CD4-positive, alpha-beta T cell treated with Interleukin-15 for 1 hour (primary cell): Measurements from ENCODE around the gene PKNOX2.
"Not testable (repeated sequence)": the region's sequence is repeated elsewhere in the genome, so short reads cannot be mapped to it uniquely, and the experiment has no call there.

Experiments
- DNase-seq: peaks from one replicate; pipeline ENCODE4 v3.0.0-alpha.2; 2020

The PKNOX2 gene

DNA sequence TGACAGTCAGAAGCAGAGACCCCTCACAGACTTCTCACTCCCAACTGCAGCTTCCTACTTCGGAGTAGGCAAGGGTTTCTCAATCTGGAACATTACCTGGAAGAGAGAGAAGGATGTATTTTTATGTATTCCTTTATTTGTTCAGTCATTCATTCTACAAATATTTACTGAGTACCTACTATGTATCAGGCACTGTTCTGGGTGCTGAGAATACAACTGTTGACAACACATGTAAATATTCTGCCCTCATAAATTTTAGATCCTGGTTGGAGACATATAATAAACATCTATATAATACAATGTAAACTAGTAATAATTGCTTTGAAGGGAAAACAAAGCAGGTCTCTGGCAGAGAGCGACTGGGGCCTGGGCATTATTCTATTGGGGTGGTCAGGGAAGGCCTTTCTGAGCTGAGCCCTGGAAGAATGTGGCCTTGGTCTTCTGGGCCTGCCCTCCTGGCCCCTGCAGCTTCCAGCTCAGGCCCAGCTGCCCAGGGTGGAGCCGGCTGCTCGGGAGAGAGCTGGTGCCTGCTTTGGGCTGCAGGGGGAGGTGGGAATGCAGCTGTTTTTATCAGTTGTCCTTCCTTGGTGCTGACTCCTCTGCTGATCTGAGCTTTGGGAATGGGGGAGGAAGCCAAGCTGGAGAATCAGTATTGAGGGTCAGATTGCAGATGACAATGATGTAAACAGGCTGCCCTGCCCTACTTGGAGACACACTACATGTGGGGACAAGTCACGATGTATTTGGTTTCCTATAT is 46.8 kb downstream of the PKNOX2 start:
- DNase-seq = no peak

DNA sequence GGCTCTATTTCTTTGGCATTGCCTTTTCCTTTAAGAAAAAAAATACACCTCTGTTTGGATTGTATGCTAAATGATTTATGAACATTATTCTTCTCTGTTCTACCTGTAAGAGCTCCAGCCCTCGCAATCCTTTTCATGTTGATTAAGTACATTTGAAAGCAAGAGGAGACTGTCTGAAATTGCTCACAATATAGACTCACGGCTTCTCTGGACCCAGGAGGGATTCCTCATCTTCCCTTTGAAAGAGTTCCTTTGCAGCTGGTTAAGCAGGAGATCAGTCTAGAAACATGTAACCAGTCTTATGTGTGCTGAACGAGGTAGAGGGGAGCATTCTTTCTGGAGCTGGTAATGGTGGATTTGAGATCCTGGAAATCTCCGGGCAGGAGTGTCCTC is 47.4 kb downstream of the PKNOX2 start:
- no peak for DNase-seq

DNA sequence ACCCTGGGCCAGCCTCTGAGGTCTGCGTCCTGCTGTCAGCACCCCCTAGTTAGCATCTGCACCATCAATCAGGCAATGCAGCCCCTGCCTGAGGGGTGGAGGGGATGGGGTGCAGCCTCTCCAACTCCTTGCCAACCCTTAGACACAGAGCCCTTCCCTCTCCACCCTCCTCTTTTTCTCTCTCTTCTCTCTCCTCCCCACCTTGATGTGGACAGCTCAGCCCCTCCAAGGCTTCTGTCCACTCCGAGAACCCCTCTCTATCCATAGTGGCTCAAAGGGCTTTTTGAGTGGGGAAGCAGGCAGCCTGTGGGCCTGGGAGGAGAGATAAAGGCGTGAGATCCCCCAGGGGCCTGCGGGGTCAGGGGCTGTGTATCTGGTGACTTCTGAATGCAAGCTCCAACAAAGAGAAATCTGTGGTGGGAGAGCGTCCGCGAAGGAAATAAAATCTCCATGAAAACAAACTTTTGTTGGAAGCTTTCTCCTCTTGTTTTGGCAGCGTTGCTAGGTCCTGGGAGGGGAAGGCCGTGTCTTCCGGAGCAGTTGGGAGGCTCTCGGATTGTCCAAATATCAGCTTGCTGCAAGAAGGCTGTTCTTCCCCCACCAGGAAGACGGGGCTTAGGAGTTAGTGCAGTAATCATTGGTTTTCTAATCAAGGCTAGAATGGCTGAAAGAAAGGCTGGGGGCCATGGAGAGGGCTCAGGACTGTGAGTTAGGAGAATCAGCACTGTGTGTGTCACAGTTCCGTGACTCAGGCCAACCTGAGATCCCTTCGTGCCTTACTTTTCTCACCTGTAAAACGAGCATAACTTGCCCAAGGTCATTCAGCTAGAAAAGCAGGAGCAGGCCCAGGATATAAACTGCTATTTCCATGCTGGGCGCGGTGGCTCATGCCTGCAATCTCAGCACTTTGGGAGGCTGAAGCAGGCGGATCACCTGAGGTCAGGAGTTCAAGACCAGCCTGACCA is 50.3 kb downstream of the PKNOX2 start:
- DNase-seq = no peak

DNA sequence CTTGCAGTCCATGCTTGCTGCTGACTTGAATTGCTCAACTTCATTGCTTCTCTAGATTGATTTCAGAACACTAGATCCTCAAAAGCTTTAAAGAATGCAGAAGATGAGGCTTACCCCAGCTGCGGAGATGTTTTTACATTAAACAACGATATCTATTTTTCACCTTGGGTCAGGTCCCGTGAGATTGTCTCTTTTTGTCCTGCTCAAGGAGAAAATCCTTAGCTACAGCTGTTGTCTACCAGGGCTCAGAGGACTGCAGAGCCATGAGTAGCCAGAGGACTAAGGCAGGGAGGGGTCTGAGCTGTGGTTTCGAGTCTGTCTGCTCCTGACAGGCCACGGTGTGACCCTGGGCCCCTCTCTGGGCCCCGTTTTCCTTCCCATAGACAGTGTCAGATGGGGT is 51.4 kb downstream of the PKNOX2 start:
- DNase-seq = no peak

DNA sequence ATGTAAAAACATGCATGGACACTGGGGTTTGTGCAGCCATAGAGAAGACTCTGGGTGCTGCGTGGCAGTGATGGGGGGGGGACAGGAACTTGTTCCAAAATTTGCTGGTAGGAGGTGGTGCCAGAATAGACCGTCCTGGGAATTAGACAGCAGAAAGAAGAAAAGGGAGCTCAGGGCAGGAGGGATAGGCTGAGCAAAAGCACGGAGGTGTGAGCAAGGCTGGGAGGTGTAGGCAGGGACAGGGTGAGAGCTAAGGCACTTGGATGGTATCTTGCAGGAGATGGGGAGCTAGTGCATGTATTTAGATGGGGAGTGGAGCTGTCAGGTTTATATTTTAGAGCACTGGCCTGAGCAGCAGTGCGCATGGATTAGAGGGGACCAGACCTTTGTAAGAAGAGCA is 53.8 kb downstream of the PKNOX2 start:
- DNase-seq = no peak

DNA sequence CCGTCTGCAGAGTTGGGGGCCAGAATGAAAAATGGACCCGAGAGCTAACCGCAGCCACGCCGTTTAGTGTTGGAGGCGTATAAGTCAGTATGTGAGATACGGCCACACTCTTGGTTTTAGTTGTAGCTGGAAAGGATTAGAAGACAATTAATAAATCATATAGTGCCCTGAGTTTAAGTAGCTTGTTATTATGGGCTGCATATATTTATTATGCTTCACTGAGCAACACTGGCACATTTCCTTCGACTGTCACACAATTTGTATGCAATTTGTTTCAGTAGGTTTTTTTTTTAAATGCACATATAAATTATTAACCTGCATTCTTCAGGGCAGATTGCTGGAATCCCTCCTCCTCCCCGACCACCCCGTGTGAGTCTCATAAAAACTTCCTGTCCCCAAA is 56.9 kb downstream of the PKNOX2 start:
- no peak for DNase-seq

DNA sequence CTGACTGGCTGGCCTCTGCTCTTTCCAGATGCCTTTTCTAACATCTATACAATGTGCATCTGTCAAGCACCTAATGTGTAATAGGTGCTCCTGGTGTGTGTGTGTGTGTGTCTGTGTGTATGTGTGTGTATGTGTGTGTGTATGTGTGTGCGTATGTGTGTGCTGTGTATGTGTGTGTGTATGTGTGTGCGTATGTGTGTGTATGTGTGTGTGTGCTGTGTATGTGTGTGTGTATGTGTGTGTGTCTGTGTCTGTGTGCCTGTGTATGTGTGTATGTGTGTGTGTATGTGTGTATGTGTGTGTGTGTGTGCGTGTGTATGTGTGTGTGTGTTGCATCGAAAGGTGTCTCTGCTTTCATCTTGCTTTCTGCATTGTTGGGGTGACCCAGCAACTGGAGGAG is 57.9 kb downstream of the PKNOX2 start:
- no peak for DNase-seq

DNA sequence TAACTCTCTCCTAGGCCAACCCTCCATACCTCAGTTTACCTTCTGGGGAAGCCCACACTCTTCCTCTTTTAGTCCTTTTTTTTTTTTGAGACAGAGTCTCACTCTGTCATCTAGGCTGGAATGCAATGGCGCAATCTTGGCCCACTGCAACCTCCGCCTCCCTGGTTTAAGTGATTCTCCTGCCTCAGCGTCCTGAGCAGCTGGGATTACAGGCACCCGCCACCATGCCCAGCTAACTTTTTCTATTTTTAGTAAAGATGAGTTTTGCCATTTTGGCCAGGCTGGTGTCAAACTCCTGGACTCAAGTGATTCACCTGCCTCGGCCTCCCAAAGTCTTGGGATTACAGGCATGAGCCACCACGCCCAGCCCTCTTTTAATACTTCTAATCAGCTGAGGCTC is 58.6 kb downstream of the PKNOX2 start:
- not testable (repeated sequence) for DNase-seq

DNA sequence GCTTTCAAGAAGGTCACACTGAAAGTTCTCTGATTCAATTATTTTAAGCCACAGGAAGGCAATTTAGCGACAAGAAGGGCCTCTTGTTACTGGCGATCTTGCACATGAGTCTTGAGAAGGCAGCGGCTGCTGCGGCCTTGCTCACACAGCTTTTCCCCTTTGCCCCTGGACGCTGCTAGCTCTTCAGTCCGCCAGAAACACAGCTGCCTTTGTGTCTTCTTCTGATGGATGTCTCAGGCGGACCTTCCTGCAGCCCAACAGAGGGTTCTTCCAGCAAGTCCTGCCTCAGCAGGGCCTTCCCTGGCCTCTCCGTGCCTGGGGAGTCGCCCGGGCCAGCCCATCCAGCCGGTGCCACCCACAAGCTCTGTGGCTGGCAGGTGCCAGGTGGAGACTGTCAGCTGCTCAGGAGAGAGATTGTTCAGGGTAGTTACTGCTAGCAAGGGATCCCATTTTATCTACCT is 59.4 kb downstream of the PKNOX2 start:
- no peak for DNase-seq

DNA sequence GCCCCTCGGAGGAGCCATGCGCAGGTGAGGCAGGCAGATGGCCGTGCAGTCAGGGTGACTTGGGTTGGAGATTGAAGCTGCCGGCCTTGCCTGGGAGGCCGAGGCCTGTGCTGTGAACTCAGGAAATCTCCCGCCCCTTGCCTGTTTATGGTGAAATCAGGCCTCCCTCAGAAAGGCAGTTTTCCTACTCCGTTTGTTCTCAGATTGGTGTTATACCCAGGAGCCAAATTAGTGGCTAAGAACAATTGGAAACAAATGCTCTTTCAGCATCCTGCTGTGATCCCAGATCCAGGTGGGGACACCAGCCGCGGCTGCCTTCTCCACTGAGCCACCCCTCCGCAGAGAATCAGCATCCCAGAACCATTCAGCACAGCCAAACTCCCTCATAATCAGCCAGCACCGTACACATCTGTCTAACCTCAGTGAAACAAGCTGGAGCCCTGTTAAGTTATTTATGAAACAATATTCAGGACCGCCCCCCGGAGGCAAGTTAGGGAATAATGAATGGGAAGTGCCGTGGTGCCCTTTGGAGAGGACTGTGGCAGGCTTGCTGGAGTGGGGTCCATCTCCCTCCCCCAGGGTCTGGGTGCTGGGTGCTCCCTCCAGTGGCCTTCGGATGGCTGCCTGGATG is 60.0 kb downstream of the PKNOX2 start:
- DNase-seq = no peak

DNA sequence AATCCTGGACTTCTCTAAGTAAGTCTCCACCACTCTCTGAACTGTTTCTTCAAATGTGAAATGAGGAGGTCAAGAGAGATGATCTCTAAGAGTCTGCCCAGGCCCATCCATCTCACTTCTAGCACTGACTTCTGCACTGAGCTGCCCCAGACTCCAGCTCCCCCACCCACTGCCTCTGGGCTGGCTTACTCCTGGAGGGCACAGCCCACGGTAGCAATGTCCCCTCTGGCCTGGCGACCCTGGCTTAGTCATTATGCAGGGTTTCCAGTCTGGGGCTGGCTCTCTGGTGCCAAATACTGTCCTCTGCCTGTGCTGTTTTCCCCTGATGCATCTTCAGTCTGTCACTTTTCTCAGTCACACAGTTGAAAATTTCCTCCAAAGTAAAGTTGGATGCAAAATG is 60.9 kb downstream of the PKNOX2 start:
- no peak for DNase-seq

DNA sequence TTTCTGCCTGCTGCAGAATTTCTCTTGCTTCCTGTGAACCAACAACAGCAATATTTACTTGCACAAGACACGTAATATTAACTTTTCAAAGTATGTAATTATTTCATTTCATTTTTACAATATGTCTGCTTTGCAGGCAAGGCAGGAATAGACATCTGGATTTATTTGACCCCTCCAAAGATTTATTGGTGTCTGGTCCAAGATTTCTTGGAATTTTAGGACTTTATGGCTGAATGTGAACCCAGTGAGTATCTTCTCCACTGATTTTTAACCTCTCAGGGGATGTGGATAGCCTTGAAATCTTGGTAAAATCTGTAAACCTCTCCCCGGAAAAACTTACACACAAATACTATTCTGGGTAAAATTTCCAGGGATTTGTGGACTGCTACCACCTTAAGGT is 61.5 kb downstream of the PKNOX2 start:
- no peak for DNase-seq

DNA sequence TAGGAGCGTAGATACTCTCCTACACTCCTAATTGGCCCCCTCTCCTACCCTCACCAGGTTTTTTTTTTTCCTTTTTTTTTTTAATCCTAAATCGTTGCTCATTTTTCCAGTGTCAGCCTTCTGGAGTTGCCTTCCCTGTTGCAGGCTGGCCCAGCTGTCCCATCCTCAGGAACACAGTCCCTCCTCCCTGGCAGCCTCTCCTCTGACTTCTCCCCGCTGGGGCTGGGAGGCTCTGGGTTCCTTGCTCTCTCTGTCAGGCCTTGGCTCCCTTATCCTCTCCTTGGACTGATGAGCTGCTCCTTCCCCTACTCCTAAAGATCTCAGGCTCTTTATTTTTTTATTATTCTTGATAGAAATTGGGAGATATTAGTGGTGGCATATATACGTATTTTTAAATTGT is 62.2 kb downstream of the PKNOX2 start:
- no peak for DNase-seq

DNA sequence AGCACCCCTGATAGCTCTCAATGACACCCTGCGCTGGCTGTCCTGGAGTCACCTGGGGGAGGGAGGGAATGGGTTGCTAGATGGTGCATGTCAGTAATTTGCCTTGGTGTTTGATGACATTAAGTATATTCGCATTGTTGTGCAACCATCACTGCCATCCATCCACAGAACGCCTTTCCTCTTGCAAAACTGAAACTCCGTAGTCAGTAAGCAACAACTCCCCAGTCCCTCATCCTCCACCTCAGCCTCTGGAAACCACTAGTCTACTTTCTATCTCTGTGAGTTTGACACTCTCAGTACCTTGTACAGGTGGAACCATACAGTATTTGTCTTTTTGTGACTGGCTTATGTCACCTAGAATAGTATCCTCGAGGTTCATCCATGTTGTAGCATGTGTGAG is 62.6 kb downstream of the PKNOX2 start:
- no peak for DNase-seq

DNA sequence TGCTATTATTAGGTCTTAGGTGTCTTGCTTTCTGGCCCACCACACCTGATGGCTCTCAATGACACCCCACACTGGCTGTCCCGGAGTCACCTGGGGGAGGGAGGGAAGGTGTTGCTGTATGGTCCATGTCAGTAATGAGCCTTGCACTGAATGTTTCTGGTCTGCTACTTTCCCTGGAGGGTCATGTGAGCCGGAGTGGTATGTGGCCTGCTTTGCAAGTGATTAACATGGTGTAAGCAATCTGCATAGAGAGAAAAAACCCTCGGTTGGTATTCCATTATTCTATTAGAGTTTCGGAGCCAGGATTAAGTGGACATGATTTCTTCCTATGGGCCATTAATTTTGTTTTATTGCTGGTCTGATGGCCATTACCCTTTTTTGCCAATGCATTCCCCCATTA is 63.9 kb downstream of the PKNOX2 start:
- no peak for DNase-seq

DNA sequence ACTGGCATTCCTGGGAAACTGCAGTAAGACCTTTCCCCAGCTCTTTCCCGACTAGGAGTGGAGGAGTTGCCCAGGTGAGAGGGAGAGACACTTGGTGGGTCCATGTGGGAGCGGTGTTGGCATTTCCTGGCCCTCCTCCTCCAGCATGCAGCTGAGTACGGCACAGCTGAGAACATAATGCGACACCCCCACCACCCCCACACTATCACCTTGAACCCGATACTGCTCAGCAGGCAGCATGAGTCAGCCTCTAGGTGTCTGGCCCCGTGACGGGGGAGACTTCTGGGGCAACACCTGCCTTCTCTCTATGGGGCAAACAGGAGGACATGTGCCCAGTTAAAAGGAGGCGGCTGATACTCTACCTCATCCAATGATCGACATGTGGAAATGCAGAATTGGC is 64.4 kb downstream of the PKNOX2 start:
- DNase-seq = no peak

DNA sequence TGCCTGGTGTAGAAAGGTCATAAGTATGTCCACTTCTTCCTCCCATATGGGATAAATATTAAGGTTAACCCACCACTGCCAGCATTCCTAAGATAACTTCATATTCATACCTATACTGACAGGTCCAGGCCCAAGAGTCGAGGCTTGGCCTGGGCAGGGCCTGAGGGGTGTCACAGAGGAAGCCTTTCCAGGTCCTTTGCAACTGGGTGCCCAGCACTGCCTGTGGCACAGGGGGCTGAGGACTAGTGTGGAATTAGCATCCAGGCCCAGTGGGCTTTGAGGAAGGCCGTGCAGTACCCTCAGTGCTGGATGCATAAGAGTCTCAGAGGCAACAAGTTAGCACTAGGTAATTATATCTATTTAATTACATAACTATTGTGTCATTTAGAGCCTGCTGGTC is 65.4 kb downstream of the PKNOX2 start:
- DNase-seq = no peak

DNA sequence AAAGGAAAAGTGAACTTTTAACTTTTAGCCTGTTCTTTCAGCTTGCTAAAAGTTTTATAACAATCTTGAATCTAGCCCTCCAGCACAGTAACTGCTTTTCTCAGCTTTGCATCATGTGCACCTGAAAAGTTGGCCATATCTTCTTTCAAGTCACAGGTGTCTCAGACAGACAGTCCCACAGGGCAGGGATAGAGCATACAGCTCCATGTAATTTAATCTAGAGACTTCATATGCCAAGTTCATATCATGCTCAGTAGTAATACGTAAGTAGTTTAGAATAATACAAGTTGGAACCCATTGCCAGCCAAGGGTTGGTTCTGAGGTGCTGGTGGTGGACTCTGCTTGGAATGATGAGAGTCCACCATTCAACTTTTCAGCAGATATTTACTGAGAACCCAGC is 68.6 kb downstream of the PKNOX2 start:
- no peak for DNase-seq

DNA sequence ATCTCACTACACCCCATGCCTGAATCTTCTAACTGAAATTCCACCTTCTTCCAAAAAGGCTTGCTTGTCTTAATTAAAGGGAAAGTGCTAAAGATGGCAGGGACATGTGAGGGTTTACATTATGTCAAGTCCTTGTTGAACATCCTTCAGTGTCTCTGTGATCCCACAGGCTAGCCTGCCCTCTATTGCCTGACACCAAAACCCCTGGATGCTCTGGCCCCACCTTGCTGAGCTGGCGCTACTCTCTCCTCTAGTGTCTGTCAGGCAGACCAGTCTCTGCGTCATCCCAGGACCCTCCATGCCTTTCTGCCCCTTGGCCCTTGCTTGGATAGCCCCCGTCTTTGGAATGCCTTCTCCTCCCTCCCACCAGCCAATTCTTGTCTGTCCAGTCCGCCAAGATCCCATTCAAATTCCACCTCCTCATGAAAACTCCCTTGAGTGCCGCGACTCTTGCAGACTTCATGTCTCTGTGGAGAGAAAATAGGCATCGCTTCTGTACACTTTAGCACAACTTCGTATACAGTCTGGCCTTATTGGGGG is 69.3 kb downstream of the PKNOX2 start:
- no peak for DNase-seq

DNA sequence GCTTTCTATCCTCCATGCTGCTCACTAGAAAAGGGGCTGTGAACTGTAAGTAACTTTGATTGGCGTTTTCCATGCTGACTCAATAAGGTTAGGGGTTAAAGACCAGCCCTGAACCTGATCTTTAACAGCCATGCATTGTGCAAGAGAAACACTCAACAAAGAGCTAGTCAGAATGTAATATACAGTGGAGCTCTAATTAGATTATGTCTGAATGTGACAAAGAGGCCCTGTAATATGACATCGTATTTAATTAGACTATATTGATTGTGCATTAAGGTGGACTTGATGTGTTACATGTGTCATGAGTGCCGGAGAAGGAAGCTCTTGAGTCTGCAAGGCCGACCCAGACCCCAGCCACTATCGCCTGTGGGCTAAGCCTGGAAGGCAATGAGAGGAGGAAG is 70.5 kb downstream of the PKNOX2 start:
- no peak for DNase-seq

DNA sequence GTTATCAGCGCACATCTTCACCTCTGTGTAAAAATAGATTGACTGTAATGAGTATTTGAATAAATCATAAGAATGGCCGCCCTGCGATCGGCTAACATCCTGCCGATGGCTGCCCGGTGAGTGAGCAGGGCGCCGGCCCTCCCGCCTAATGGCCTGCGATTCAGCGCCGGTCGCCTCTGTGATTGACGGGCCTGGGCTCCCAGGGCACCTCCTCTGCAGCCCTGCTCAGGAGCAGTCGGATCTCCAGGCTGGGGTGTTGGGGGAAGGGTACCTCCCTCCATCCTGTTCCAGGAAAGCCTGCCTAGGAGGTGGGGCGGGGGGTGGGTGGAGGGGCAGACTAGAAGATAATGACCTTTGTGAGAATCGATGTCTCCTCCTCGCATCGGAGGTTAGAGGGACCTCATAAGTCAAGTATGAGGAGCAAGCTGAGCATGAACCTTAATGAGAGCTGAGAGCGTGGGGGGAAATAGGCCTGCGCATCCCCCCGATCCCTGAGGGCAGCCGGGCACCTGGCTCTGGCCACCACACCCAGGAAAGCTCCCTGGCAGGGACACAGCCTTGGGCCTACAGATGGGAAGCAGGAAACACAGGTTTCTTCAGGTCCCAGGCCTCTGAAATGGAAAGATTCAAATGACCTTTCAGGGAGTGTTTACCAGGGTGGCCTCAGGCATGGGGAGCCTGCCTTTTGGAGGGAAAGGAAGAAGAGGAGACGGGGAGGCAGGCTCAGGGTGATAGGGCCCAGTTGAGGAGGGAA is 71.7 kb downstream of the PKNOX2 start:
- no peak for DNase-seq
